Osteoblast (primary cell): Measurements from ENCODE around the gene NDUFAF5. TPM values are rescaled to one million over a fixed set of nuclear protein-coding genes. Genes with fewer than 3 reads are reported as not detected.

Source experiments
- DNase-seq: peaks from one replicate; pipeline ENCODE4 v3.0.0; 2011; ENCODE audit warnings: low spot score, mixed read lengths; ENCODE audit not compliant: insufficient read length; ENCODE audit errors: missing footprints
- H2AFZ ChIP-seq: 2 replicates; pipeline ENCODE4 v1.6.0; 2011; ENCODE audit warnings: mild to moderate bottlenecking, low read length
- H3K27ac ChIP-seq: 2 replicates; pipeline ENCODE4 v1.5.1; 2011; ENCODE audit warnings: mild to moderate bottlenecking, low read depth, low read length, moderate library complexity
- H3K27me3 ChIP-seq: 2 replicates; pipeline ENCODE4 v1.6.0; 2012; ENCODE audit warnings: mild to moderate bottlenecking, control low read depth, inconsistent platforms, low read length, moderate library complexity; ENCODE audit not compliant: insufficient read depth
- H3K36me3 ChIP-seq: 2 replicates; pipeline ENCODE4 v1.5.1; 2011; ENCODE audit warnings: mild to moderate bottlenecking, low read length, control low read depth, moderate library complexity; ENCODE audit not compliant: insufficient read depth
- H3K4me1 ChIP-seq: 2 replicates; pipeline ENCODE4 v1.5.1; 2011; ENCODE audit warnings: mild to moderate bottlenecking, low read length, control low read depth, moderate library complexity; ENCODE audit not compliant: insufficient read depth
- H3K4me2 ChIP-seq: 2 replicates; pipeline ENCODE4 v1.6.0; 2011; ENCODE audit warnings: mild to moderate bottlenecking, low read length; ENCODE audit not compliant: insufficient read depth
- H3K4me3 ChIP-seq: fragments of 200-600 bp; sonication (generic); 3 replicates; pipeline ENCODE4 v1.5.1; 2012; ENCODE audit warnings: mild to moderate bottlenecking, low read length, inconsistent platforms; ENCODE audit not compliant: insufficient read depth
- H3K79me2 ChIP-seq: 2 replicates; pipeline ENCODE4 v1.6.0; 2012; ENCODE audit warnings: mild to moderate bottlenecking, low read length, control low read depth, inconsistent platforms; ENCODE audit not compliant: insufficient read depth
- H3K9me3 ChIP-seq: 2 replicates; pipeline ENCODE4 v1.5.1; 2011; ENCODE audit warnings: low read depth, low read length, control low read depth
- H4K20me1 ChIP-seq: 2 replicates; pipeline ENCODE4 v1.6.0; 2012; ENCODE audit warnings: mild to moderate bottlenecking, low read length, control low read depth; ENCODE audit not compliant: insufficient read depth
- total RNA-seq: library from RNA; depleted of rRNA; stranded (reverse); fragments of >200 nt; gene quantifications from 2 replicates; pipeline ENCODE4 v1.2.3, GENCODE V29; 2012
- TF ChIP-seq, protein P1 (sequence below): IDR thresholded peaks from 2 replicates; pipeline ENCODE4 v1.5.1; 2011; ENCODE audit warnings: mild to moderate bottlenecking, low read depth, low read length, moderate library complexity; ENCODE audit errors: extremely low read depth

Gene NDUFAF5
- total RNA-seq, 1 donor, result 12.3 TPM

- Histone ChIP-seq H2AFZ (no peak overlapping the region), H3K27ac (no peak overlapping the region), H3K9me3 (no peaks in the 10 kb centered on the region), H4K20me1 (no peaks in the 10 kb centered on the region), H3K4me2 (no peak overlapping the region), H3K27me3 (no peaks in the 10 kb centered on the region), H3K36me3 (no peaks in the 10 kb centered on the region), H3K79me2 (no peaks in the 10 kb centered on the region), H3K4me3 (no peak overlapping the region), H3K4me1 (no peaks in the 10 kb centered on the region)
- TF ChIP-seq, protein P1, sequence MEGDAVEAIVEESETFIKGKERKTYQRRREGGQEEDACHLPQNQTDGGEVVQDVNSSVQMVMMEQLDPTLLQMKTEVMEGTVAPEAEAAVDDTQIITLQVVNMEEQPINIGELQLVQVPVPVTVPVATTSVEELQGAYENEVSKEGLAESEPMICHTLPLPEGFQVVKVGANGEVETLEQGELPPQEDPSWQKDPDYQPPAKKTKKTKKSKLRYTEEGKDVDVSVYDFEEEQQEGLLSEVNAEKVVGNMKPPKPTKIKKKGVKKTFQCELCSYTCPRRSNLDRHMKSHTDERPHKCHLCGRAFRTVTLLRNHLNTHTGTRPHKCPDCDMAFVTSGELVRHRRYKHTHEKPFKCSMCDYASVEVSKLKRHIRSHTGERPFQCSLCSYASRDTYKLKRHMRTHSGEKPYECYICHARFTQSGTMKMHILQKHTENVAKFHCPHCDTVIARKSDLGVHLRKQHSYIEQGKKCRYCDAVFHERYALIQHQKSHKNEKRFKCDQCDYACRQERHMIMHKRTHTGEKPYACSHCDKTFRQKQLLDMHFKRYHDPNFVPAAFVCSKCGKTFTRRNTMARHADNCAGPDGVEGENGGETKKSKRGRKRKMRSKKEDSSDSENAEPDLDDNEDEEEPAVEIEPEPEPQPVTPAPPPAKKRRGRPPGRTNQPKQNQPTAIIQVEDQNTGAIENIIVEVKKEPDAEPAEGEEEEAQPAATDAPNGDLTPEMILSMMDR, result no peak
- no peak for DNase-seq
Observed at GRCh38 chr20:13870170-13870748, 85.4 kb downstream of the NDUFAF5 start.

Other genes starting within 250 kb of the NDUFAF5 start
- gene TASP1, start 146.1 kb upstream of the NDUFAF5 start, total RNA-seq, result 8.0 and 9.4 TPM in 2 replicates
- gene ESF1, start 109 bp upstream of the NDUFAF5 start, total RNA-seq, result 7.7 and 9.0 TPM in 2 replicates
- gene SEL1L2, start 205.6 kb downstream of the NDUFAF5 start, total RNA-seq, result not detected in 2 replicates
- 1.8 and 4.0 TPM in 2 replicates for gene MACROD2, start 210.5 kb downstream of the NDUFAF5 start, total RNA-seq